ENCODE data around the gene ATG7. TPM values are rescaled to one million over a fixed set of nuclear protein-coding genes. Genes with fewer than 3 reads are reported as not detected.

The ATG7 gene
- total RNA-seq, 1 donor from 2014 or later: 31.3 TPM

- no peak overlapping the region for H3K4me3 ChIP-seq (ENCODE audit: low read depth, low read length)
- DNase-seq (ENCODE audit: low read depth): no peak
- H3K27me3 ChIP-seq (ENCODE audit: control insufficient read depth, insufficient read depth, low read length): no peaks in the 10 kb centered on the region
Measured at GRCh38 chr3:11604139-11604892, 332.1 kb downstream of the ATG7 start.

GRCh38 chr3:11605398-11605797 lies 333.2 kb downstream of the ATG7 start:
- TF ChIP-seq, protein P1, sequence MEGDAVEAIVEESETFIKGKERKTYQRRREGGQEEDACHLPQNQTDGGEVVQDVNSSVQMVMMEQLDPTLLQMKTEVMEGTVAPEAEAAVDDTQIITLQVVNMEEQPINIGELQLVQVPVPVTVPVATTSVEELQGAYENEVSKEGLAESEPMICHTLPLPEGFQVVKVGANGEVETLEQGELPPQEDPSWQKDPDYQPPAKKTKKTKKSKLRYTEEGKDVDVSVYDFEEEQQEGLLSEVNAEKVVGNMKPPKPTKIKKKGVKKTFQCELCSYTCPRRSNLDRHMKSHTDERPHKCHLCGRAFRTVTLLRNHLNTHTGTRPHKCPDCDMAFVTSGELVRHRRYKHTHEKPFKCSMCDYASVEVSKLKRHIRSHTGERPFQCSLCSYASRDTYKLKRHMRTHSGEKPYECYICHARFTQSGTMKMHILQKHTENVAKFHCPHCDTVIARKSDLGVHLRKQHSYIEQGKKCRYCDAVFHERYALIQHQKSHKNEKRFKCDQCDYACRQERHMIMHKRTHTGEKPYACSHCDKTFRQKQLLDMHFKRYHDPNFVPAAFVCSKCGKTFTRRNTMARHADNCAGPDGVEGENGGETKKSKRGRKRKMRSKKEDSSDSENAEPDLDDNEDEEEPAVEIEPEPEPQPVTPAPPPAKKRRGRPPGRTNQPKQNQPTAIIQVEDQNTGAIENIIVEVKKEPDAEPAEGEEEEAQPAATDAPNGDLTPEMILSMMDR (IDR thresholded peaks at IDR 0.05; ENCODE audit: insufficient read depth, low read length, poor library complexity, severe bottlenecking): no peak

More at GRCh38 chr3:11604139-11604892, 332.1 kb downstream of the ATG7 start:
- no peaks in the 10 kb centered on the region for H3K36me3 ChIP-seq (ENCODE audit: control insufficient read depth, insufficient read depth, low read length)
- TF ChIP-seq, protein P1 (IDR thresholded peaks at IDR 0.05; ENCODE audit: insufficient read depth, low read length, poor library complexity, severe bottlenecking): no peak

GRCh38 chr3:11606090-11606784 lies 334.0 kb downstream of the ATG7 start:
- TF ChIP-seq, protein P1 (IDR thresholded peaks at IDR 0.05; ENCODE audit: insufficient read depth, low read length, poor library complexity, severe bottlenecking): no peak
- no peaks in the 10 kb centered on the region for H3K27me3 ChIP-seq (ENCODE audit: control insufficient read depth, insufficient read depth, low read length)
- DNase-seq (ENCODE audit: low read depth): no peak
- no peak overlapping the region for H3K4me3 ChIP-seq (ENCODE audit: low read depth, low read length)
- H3K36me3 ChIP-seq (ENCODE audit: control insufficient read depth, insufficient read depth, low read length): no peaks in the 10 kb centered on the region

More at GRCh38 chr3:11605398-11605797, 333.2 kb downstream of the ATG7 start:
- H3K4me3 ChIP-seq (ENCODE audit: low read depth, low read length): no peak overlapping the region
- DNase-seq (ENCODE audit: low read depth): no peak
- H3K36me3 ChIP-seq (ENCODE audit: control insufficient read depth, insufficient read depth, low read length): no peaks in the 10 kb centered on the region
- H3K27me3 ChIP-seq (ENCODE audit: control insufficient read depth, insufficient read depth, low read length): no peaks in the 10 kb centered on the region

DNA sequence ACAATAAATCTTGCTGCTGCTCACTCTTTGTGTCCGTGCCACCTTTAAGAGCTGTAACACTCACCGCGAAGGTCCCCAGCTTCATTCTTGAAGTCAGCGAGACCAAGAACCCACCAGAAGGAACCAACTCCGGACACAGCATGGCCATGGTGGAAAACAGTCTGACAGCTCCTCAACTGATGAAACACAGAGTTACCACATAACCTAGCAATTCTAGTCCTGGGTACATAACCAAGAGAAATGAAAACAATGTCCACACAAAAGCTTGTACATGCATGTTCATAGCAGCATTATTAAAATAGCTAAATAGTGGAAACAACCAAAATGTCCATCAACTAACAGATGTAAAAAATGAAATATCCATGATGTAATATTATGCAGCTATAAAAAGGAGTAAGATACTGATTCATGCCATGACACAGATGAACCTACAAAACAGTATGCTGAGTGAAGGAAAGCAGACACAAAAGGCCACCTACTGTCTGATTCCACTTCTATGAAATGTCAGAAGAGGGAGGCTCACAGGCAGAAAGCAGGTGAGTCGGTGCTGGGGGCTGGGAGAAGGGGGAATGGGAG lies 334.8 kb downstream of the ATG7 start:
- Histone ChIP-seq H3K36me3 (ENCODE audit: control insufficient read depth, insufficient read depth, low read length) (no peaks in the 10 kb centered on the region), H3K27me3 (ENCODE audit: control insufficient read depth, insufficient read depth, low read length) (no peaks in the 10 kb centered on the region), H3K4me3 (ENCODE audit: low read depth, low read length) (no peak overlapping the region)
- TF ChIP-seq, protein P1 (IDR thresholded peaks at IDR 0.05; ENCODE audit: insufficient read depth, low read length, poor library complexity, severe bottlenecking): no peak
- DNase-seq (ENCODE audit: low read depth): no peak

Other genes starting within 250 kb of the ATG7 start
- gene HRH1, start 117.9 kb upstream of the ATG7 start, total RNA-seq: 3.2 and 4.0 TPM in 2 replicates

All from kidney epithelial cell (primary cell).